ENCODE measurements around the gene FLCN.
"Not testable (repeated sequence)": the region's sequence is repeated elsewhere in the genome, so short reads cannot be mapped to it uniquely, and the experiment has no call there.

The FLCN gene

DNA sequence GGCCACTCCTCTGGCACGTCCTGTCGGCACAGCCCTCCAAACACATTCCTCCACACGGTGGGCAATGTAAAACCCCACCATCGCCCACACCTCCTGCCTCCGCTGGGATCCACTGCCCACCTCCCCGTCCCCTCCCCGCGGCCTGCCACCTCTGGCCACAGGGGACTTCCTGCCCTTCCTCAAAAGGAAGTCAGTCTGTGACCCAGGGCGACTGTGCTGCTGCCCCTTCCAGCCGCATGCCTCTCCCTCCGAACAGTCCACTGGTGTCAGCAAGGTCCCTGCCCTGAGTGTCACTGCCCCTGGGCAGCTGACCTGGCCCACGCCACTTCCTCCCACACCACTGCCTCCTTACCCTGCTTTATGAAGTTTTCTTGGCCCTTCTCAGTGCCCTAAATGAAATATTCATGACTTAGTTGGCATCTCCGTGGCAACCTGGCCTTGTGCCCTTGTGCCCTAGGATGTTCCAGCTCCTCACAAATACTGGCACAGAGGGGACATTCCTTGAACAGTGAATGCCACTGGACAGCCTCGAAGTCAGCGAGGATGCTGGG is 32.9 kb downstream of the FLCN start:
- H3K9me3 ChIP-seq (ENCODE audit: insufficient read depth, low read depth, low read length): no peaks in the 10 kb centered on the region
- H3K36me3 ChIP-seq (ENCODE audit: insufficient read depth, low read depth, low read length): no peaks in the 10 kb centered on the region
- H3K4me1 ChIP-seq (ENCODE audit: insufficient read depth, low read length): no peaks in the 10 kb centered on the region
- H3K9ac ChIP-seq (ENCODE audit: low read depth, low read length): no peak overlapping the region
- no peak overlapping the region for H3K27ac ChIP-seq (ENCODE audit: low read length)
- H3K4me3 ChIP-seq (ENCODE audit: low read length): no peak overlapping the region
- peaks cover 14% of the 10 kb centered on the region for H3K27me3 ChIP-seq (ENCODE audit: insufficient read depth, low read length)

DNA sequence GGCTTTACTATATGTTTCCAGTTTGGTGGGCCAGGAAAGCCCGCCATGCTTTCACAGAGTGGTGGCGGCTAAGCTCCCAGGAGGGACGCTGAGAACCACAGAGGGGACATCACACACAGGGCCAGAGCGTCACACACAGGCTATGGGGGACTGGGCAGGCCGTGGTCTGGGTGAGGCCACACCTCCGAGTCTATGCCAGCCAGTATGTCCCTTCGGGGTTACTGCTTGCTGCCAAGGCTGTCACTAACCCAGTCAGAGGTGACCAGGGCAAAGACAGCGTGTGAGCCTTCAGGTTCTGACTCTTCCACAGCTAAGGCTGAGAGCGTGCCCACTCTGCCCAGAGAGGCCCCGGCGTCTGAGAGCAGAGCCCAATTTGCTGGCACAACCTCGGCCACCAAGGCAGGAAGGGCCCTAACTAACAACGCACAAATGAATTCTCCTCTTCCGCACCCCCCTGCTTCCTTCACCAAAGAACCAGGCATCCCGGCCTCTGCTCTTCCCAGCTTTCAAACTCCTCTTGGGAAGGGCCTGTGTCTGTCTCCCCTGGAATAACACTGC is 33.7 kb downstream of the FLCN start:
- Histone ChIP-seq H3K4me3 (ENCODE audit: low read length) (no peak overlapping the region), H3K27me3 (ENCODE audit: insufficient read depth, low read length) (peaks cover 14% of the 10 kb centered on the region), H3K36me3 (ENCODE audit: insufficient read depth, low read depth, low read length) (no peaks in the 10 kb centered on the region), H3K9ac (ENCODE audit: low read depth, low read length) (no peak overlapping the region), H3K4me1 (ENCODE audit: insufficient read depth, low read length) (no peaks in the 10 kb centered on the region), H3K27ac (ENCODE audit: low read length) (no peak overlapping the region), H3K9me3 (ENCODE audit: insufficient read depth, low read depth, low read length) (no peaks in the 10 kb centered on the region)

DNA sequence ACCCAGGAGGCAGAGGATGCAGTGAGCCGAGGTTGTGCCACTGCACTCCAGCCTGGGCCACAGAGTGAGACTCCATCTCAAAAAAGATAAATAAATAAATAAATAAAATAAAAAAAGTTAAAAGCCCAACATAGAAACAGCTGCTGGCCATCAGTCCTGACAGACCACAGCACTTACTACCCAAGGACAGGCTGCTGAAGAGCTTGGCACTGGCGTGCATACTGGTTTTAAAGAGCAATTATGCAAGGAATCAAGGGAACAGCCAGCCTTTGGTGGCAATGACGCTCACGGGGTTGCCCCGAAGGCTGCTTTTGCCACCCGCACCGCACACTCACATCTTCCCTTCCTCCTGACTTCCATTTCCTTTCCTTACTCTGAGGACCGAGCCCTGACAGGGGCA is 35.1 kb downstream of the FLCN start:
- Histone ChIP-seq H3K27me3 (ENCODE audit: insufficient read depth, low read length) (peaks cover 14% of the 10 kb centered on the region), H3K4me3 (ENCODE audit: low read length) (no peak overlapping the region), H3K9me3 (ENCODE audit: insufficient read depth, low read depth, low read length) (no peaks in the 10 kb centered on the region), H3K36me3 (ENCODE audit: insufficient read depth, low read depth, low read length) (no peaks in the 10 kb centered on the region), H3K9ac (ENCODE audit: low read depth, low read length) (no peak overlapping the region), H3K27ac (ENCODE audit: low read length) (no peak overlapping the region), H3K4me1 (ENCODE audit: insufficient read depth, low read length) (no peaks in the 10 kb centered on the region)

DNA sequence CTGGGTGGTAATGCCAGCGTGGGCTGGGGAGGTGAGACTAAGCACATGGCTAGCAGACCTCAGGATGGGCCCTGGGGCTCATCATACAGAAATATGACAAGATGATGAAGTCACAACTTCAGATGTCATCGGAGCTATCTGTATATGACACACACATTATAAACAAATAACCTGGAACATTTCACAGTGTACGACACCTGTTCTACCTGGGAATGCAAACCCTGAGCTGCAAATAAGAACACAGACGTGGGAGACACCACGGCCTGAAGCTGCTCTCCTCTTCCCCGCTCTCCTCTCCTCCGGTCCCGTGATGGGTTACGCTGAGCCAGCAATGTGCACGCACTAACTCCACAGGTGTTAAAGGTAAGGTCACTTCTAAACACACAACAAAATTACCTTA is 35.7 kb downstream of the FLCN start:
- Histone ChIP-seq H3K4me3 (ENCODE audit: low read length) (no peak overlapping the region), H3K27ac (ENCODE audit: low read length) (no peak overlapping the region), H3K27me3 (ENCODE audit: insufficient read depth, low read length) (peaks cover 14% of the 10 kb centered on the region), H3K9me3 (ENCODE audit: insufficient read depth, low read depth, low read length) (no peaks in the 10 kb centered on the region), H3K9ac (ENCODE audit: low read depth, low read length) (no peak overlapping the region), H3K36me3 (ENCODE audit: insufficient read depth, low read depth, low read length) (no peaks in the 10 kb centered on the region), H3K4me1 (ENCODE audit: insufficient read depth, low read length) (no peaks in the 10 kb centered on the region)

DNA sequence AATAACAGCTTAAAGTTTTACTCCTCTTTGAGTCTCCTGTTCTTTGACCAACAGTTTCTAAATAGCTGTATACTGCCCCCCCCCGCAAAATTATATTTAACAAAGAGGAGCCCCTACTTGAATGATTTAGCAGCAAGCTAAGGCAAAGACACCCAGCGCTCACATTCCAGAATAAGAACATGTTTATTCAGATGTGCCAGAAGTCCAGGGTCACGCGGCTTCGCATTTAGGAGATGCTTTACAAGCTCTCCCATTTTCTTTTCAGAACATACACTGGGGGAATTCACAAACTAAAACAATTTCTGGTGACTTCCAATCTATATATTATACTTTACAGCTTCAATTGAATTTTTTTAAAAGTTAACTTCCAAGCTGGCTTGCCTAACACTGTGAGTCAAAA is 36.1 kb downstream of the FLCN start:
- Histone ChIP-seq H3K27me3 (ENCODE audit: insufficient read depth, low read length) (peaks cover 12% of the 10 kb centered on the region), H3K4me1 (ENCODE audit: insufficient read depth, low read length) (no peaks in the 10 kb centered on the region), H3K36me3 (ENCODE audit: insufficient read depth, low read depth, low read length) (no peaks in the 10 kb centered on the region), H3K9me3 (ENCODE audit: insufficient read depth, low read depth, low read length) (no peaks in the 10 kb centered on the region), H3K27ac (ENCODE audit: low read length) (no peak overlapping the region), H3K4me3 (ENCODE audit: low read length) (no peak overlapping the region), H3K9ac (ENCODE audit: low read depth, low read length) (no peak overlapping the region)

DNA sequence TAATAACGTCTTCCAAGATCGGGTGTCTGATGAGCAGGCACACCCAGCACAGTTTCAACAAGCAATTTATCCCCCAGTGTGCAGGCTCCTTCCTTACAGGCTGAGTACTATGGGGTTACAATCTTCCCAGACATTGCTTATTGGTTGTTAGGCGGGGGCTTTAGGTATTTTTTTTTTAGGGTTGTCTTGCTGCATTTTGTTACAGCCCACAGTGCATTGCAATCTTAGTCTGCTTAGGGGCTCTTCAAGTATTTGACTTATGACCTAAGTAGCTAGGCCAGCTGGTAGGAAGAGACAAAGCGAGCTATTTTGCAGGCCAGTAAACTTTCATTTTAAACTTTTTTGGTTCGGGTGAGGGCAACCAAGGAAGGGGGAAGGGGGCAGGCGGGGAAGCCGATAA is 36.7 kb downstream of the FLCN start:
- H3K36me3 ChIP-seq (ENCODE audit: insufficient read depth, low read depth, low read length): no peaks in the 10 kb centered on the region
- H3K9ac ChIP-seq (ENCODE audit: low read depth, low read length): no peak overlapping the region
- no peak overlapping the region for H3K4me3 ChIP-seq (ENCODE audit: low read length)
- peaks cover 7% of the 10 kb centered on the region for H3K27me3 ChIP-seq (ENCODE audit: insufficient read depth, low read length)
- no peak overlapping the region for H3K27ac ChIP-seq (ENCODE audit: low read length)
- H3K9me3 ChIP-seq (ENCODE audit: insufficient read depth, low read depth, low read length): no peaks in the 10 kb centered on the region
- H3K4me1 ChIP-seq (ENCODE audit: insufficient read depth, low read length): no peaks in the 10 kb centered on the region

DNA sequence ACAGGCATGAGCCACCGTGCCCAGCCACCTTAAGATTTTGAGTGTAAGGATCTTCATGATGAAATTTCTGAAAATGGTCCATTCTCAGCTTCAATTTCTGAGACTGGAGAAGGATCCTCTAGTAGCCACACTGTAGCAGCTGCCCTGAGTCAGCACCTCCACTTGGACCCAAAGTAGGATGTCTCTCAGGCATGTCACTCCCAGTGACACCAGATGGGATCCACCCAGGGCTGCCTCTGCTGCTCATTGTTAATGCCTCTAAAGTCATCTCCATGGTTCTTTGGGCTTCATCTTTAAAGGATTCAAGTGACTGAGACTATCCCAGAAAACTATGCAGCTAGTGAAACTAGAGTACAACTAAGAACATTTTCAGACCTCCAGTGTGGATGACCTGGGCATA is 38.7 kb downstream of the FLCN start:
- no peaks in the 10 kb centered on the region for H3K36me3 ChIP-seq (ENCODE audit: insufficient read depth, low read depth, low read length)
- H3K9ac ChIP-seq (ENCODE audit: low read depth, low read length): no peak overlapping the region
- H3K4me3 ChIP-seq (ENCODE audit: low read length): no peak overlapping the region
- H3K9me3 ChIP-seq (ENCODE audit: insufficient read depth, low read depth, low read length): no peaks in the 10 kb centered on the region
- no peaks in the 10 kb centered on the region for H3K27me3 ChIP-seq (ENCODE audit: insufficient read depth, low read length)
- H3K27ac ChIP-seq (ENCODE audit: low read length): no peak overlapping the region
- H3K4me1 ChIP-seq (ENCODE audit: insufficient read depth, low read length): no peaks in the 10 kb centered on the region

DNA sequence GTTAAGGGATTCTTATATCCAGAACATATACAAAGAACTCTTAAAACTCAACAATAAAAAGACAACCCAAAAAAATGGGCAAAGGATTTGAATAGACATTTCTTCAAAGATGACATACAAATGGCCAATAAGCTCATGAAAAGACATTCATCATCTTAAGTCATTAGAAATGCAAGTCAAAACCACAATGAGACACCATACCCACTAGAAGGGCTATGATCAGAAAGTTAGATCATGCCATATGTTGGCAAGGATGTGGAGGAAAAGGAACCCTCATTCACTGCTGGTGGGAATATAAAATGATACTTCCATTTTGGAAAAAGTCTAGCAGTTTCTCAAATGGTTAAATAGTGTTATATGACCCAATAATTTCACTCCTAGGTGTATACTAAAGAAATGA is 40.2 kb downstream of the FLCN start:
- Histone ChIP-seq H3K36me3 (ENCODE audit: insufficient read depth, low read depth, low read length) (no peaks in the 10 kb centered on the region), H3K27ac (ENCODE audit: low read length) (no peak overlapping the region), H3K4me1 (ENCODE audit: insufficient read depth, low read length) (0 out of 2 replicates have a peak, but pooled peaks cover 4% of the 10 kb centered on the region), H3K27me3 (ENCODE audit: insufficient read depth, low read length) (no peaks in the 10 kb centered on the region), H3K9ac (ENCODE audit: low read depth, low read length) (no peak overlapping the region), H3K4me3 (ENCODE audit: low read length) (no peak overlapping the region), H3K9me3 (ENCODE audit: insufficient read depth, low read depth, low read length) (no peaks in the 10 kb centered on the region)

DNA sequence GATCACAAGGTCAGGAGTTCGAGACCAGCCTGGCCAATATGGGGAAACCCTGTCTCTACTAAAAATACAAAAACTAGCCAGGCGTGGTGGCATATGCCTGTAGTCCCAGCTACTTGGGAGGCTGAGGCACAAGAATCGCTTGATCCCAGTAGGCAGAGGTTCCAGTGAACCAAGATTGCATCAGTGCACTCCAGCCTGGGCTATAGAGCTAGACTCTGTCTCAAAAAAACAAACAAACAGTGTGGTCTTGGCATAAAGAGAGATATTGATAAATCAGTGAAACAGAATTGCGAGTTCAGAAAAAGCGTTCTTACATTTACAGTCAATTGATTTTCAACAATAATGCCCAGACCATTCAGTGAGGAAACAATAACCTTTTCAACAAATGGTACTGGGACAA is 41.5 kb downstream of the FLCN start:
- not testable (repeated sequence) for H3K27ac ChIP-seq (ENCODE audit: low read length); H3K9me3 ChIP-seq (ENCODE audit: insufficient read depth, low read depth, low read length); H3K4me3 ChIP-seq (ENCODE audit: low read length); H3K36me3 ChIP-seq (ENCODE audit: insufficient read depth, low read depth, low read length); H3K27me3 ChIP-seq (ENCODE audit: insufficient read depth, low read length); H3K9ac ChIP-seq (ENCODE audit: low read depth, low read length); H3K4me1 ChIP-seq (ENCODE audit: insufficient read depth, low read length)

DNA sequence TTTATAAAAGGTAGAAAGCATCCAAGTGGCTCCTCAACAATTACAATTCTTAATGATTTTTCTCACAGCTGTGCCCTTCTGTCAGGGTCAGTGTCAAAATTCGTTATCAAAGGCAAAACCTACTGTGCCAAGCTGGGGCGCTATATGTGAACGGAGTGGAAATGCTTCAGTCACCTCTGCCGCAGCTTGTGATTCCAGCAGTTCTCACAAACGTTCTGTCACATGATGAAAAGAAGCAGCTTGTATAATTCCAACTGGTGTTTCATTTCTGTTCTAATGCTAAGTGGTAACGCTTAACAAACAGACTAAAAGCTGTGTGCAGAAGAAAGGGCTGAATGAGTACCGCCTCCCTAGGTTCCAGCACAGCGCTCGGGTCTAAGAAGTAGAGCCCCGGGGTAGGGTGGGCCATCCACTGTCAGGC is 45.0 kb downstream of the FLCN start:
- Histone ChIP-seq H3K4me1 (ENCODE audit: insufficient read depth, low read length) (peaks cover 5% of the 10 kb centered on the region; the same call in 1 of the 2 replicates), H3K4me3 (ENCODE audit: low read length) (no peak overlapping the region), H3K36me3 (ENCODE audit: insufficient read depth, low read depth, low read length) (no peaks in the 10 kb centered on the region), H3K27ac (ENCODE audit: low read length) (no peak overlapping the region), H3K27me3 (ENCODE audit: insufficient read depth, low read length) (no peaks in the 10 kb centered on the region), H3K9ac (ENCODE audit: low read depth, low read length) (no peak overlapping the region), H3K9me3 (ENCODE audit: insufficient read depth, low read depth, low read length) (no peaks in the 10 kb centered on the region)

DNA sequence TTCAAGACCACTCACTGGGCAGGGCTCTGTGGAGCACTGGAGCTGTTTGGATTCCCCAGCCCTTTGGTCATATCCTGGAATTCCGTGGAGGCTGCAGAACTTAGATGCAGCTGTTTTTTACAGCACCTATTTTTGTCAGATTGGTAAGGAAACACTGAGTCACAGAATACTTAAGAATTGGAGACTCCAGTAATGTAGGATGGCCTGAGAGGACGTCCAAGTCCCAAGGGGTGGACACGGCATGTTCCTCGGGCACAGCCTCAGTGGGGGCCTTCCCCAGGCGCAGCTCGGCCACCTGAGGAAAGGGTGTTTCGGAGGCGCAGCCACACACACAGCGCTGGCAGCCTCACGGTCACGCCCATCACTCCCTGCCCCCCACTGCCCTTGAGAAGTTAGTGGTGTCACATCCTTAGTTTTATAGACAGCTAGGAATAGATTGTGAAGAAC is 45.6 kb downstream of the FLCN start:
- Histone ChIP-seq H3K36me3 (ENCODE audit: insufficient read depth, low read depth, low read length) (no peaks in the 10 kb centered on the region), H3K4me3 (ENCODE audit: low read length) (no peak overlapping the region), H3K27ac (ENCODE audit: low read length) (no peak overlapping the region), H3K4me1 (ENCODE audit: insufficient read depth, low read length) (peaks cover 5% of the 10 kb centered on the region; the same call in 1 of the 2 replicates), H3K9ac (ENCODE audit: low read depth, low read length) (no peak overlapping the region), H3K27me3 (ENCODE audit: insufficient read depth, low read length) (no peaks in the 10 kb centered on the region), H3K9me3 (ENCODE audit: insufficient read depth, low read depth, low read length) (no peaks in the 10 kb centered on the region)

DNA sequence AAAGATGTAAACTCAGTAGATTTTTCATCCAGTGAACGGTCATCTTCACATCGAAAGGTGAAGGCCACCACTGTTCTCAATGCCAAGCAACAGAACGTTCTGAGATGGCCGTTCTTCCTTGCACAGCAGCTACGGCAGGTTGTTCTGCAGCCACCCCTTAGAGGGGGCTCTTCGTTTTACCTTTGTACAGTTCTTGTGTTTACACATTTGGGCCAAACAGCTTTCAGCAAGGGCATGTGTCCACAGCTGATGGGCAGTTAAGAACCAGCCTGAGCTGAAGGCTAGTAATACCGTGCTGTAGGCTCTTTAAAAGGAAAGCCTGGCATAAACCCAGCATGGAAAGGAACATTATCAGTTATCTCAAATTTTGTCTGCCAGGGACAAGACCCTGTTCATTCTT is 46.8 kb downstream of the FLCN start:
- Histone ChIP-seq H3K36me3 (ENCODE audit: insufficient read depth, low read depth, low read length) (no peaks in the 10 kb centered on the region), H3K4me1 (ENCODE audit: insufficient read depth, low read length) (peaks cover 5% of the 10 kb centered on the region; the same call in 1 of the 2 replicates), H3K4me3 (ENCODE audit: low read length) (no peak overlapping the region), H3K27ac (ENCODE audit: low read length) (no peak overlapping the region), H3K9me3 (ENCODE audit: insufficient read depth, low read depth, low read length) (no peaks in the 10 kb centered on the region), H3K27me3 (ENCODE audit: insufficient read depth, low read length) (no peaks in the 10 kb centered on the region), H3K9ac (ENCODE audit: low read depth, low read length) (no peak overlapping the region)

All from iPS-20b (cell line).